ENCODE data around the gene ZDHHC16. TPM values are rescaled to one million over a fixed set of nuclear protein-coding genes. Genes with fewer than 3 reads are reported as not detected.

Gene ZDHHC16
- total and polyA plus RNA-seq, 10 donors: 14.0 to 26.1 (median 24.9) TPM

DNA sequence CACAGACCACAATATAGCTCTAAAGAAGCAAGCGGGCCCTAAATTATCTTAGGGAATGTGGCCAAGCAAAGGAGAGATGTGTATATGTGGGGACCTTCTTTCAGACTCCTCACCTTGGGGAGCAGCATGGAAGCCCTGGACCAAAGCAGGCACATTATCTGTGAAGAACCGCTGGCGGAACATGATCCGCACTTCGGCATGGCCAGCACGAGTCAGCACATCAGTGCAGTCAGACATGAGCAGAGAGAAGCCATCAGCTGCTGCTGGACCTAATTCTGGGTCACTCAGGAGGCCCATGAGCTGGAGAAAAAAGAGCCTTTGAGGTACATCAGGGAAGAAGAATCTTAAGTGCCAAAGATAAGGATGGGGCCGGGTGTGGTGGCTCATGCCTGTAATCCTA is 14.0 kb downstream of the ZDHHC16 start:
- H3K27me3 ChIP-seq (replicated peaks in 1 of 7): no peaks in the 10 kb centered on the region
- no peak for DNase-seq
- 78 to 95% (median 81%) methylated on average over 7 of the region's 7 CpGs for WGBS, 5 donors
- H3K4me1 ChIP-seq: peaks cover 0 to 15% (median 6%) of the 10 kb centered on the region in 6 donors
- H3K4me3 ChIP-seq: no peak overlapping the region
- intact Hi-C loops (cut with DNase I; ENCODE audit: low total_unique reads): loop anchor here (5.0 kb wide), 1 partner anchor 92 kb away; no protein-coding TSS in a partner anchor
- no peaks in the 10 kb centered on the region for H3K9me3 ChIP-seq
- H3K27ac ChIP-seq: no peak overlapping the region
- TF ChIP-seq POLR2AphosphoS5 (IDR thresholded peaks at IDR 0.05): peak in 1 of 3 donors; percentile 20
- TF ChIP-seq, protein P1, sequence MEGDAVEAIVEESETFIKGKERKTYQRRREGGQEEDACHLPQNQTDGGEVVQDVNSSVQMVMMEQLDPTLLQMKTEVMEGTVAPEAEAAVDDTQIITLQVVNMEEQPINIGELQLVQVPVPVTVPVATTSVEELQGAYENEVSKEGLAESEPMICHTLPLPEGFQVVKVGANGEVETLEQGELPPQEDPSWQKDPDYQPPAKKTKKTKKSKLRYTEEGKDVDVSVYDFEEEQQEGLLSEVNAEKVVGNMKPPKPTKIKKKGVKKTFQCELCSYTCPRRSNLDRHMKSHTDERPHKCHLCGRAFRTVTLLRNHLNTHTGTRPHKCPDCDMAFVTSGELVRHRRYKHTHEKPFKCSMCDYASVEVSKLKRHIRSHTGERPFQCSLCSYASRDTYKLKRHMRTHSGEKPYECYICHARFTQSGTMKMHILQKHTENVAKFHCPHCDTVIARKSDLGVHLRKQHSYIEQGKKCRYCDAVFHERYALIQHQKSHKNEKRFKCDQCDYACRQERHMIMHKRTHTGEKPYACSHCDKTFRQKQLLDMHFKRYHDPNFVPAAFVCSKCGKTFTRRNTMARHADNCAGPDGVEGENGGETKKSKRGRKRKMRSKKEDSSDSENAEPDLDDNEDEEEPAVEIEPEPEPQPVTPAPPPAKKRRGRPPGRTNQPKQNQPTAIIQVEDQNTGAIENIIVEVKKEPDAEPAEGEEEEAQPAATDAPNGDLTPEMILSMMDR (IDR thresholded peaks at IDR 0.05 in 8 of 11, conservative IDR thresholded peaks at IDR 0.05 in 3 of 11): no peak
- H3K36me3 ChIP-seq: peaks cover 5 to 100% (median 89%) of the 10 kb centered on the region in 6 donors

DNA sequence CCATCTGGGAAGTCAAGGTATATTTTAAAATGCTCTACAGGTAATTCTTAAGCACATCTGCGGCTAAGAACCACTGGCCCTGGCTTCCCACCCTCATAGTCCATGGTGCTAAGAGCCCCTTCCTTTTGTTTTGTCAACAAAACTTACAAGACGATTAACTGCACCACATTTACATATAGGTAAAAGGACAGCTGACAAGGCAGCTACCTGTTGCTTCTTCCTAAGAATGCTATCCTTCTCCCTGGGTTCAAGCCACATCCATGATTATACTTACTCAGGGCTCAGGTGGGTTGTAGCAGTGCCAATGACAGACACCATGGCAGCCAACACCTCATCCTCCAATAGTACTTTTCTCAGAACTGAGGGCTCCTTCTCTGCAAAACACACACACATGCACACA is 16.3 kb downstream of the ZDHHC16 start:
- TF ChIP-seq POLR2A (IDR thresholded peaks at IDR 0.05): no peak
- TF ChIP-seq, protein P1 (IDR thresholded peaks at IDR 0.05 in 8 of 11, conservative IDR thresholded peaks at IDR 0.05 in 3 of 11): no peak
- TF ChIP-seq POLR2AphosphoS5 (IDR thresholded peaks at IDR 0.05): no peak
- H3K27ac ChIP-seq: no peak overlapping the region
- no peaks in the 10 kb centered on the region for H3K9me3 ChIP-seq
- 88 to 98% (median 94%) methylated on average over 2 of the region's 2 CpGs for WGBS, 5 donors
- DNase-seq: no peak
- H3K36me3 ChIP-seq: peaks cover 5 to 100% (median 93%) of the 10 kb centered on the region in 6 donors
- intact Hi-C loops (cut with DNase I; ENCODE audit: low total_unique reads): loop anchor here (5.0 kb wide), 1 partner anchor 90 kb away; no protein-coding TSS in a partner anchor
- H3K27me3 ChIP-seq (replicated peaks in 1 of 7): no peaks in the 10 kb centered on the region
- peaks cover 0 to 15% (median 6%) of the 10 kb centered on the region in 6 donors for H3K4me1 ChIP-seq
- no peak overlapping the region for H3K4me3 ChIP-seq

- peaks cover 5 to 100% (median 94%) of the 10 kb centered on the region in 6 donors for H3K36me3 ChIP-seq
- DNase-seq: no peak
- H3K9me3 ChIP-seq: no peaks in the 10 kb centered on the region
- 71 to 90% (median 79%) methylated on average over 4 of the region's 4 CpGs for WGBS, 5 donors
- peaks cover 0 to 15% (median 6%) of the 10 kb centered on the region in 6 donors for H3K4me1 ChIP-seq
- H3K27ac ChIP-seq: peak overlapping the region in 5 of 8 donors; percentile 22 to 53 (median 49)
- H3K27me3 ChIP-seq (replicated peaks in 1 of 7): no peaks in the 10 kb centered on the region
- H3K4me3 ChIP-seq: no peak overlapping the region
- TF ChIP-seq, protein P1 (IDR thresholded peaks at IDR 0.05 in 8 of 11, conservative IDR thresholded peaks at IDR 0.05 in 3 of 11): peak; percentile 47 to 84 (median 74)
- TF ChIP-seq POLR2A (IDR thresholded peaks at IDR 0.05) (no peak), POLR2AphosphoS5 (IDR thresholded peaks at IDR 0.05) (peak in 1 of 3 donors; percentile 31)
- intact Hi-C loops (cut with DNase I; ENCODE audit: low total_unique reads): loop anchor here (5.0 kb wide), 1 partner anchor 89 kb away; no protein-coding TSS in a partner anchor
Observed at GRCh38 chr10:97463363-97464132, 17.6 kb downstream of the ZDHHC16 start.

- no peaks in the 10 kb centered on the region for H3K27me3 ChIP-seq (replicated peaks in 1 of 7)
- H3K4me3 ChIP-seq: no peak overlapping the region
- 63 to 83% (median 79%) methylated on average over 1 of the region's 1 CpG for WGBS, 5 donors
- intact Hi-C loops (cut with DNase I; ENCODE audit: low total_unique reads): loop anchor here (5.0 kb wide), 1 partner anchor 88 kb away; no protein-coding TSS in a partner anchor
- H3K4me1 ChIP-seq: peaks cover 0 to 15% (median 6%) of the 10 kb centered on the region in 6 donors
- peak overlapping the region in 5 of 8 donors; percentile 25 to 53 (median 49) for H3K27ac ChIP-seq
- H3K36me3 ChIP-seq: peaks cover 5 to 100% (median 94%) of the 10 kb centered on the region in 6 donors
- no peak for DNase-seq
- no peaks in the 10 kb centered on the region for H3K9me3 ChIP-seq
- TF ChIP-seq, protein P1 (IDR thresholded peaks at IDR 0.05 in 8 of 11, conservative IDR thresholded peaks at IDR 0.05 in 3 of 11): no peak
- TF ChIP-seq POLR2AphosphoS5 (IDR thresholded peaks at IDR 0.05) (no peak), POLR2A (IDR thresholded peaks at IDR 0.05) (no peak)
Observed at GRCh38 chr10:97464226-97464625, 18.3 kb downstream of the ZDHHC16 start.

Measured in spleen (tissue), 11 donors.